MCF 10A (cell line): Measurements from ENCODE around the gene PNPLA1. TPM values are rescaled to one million over a fixed set of nuclear protein-coding genes. Genes with fewer than 3 reads are reported as not detected.

ENCODE experiments used
- BruUV-seq: library from RNA; stranded (reverse); fragments of 400-500 nt; replicated peaks from 2 replicates; lab custom pipeline; 2021; lab: Mats Ljungman, UMichigan
- CTCF ChIA-PET: fragments of 300-600 bp; sonication (Branson Sonifier 250); formaldehyde crosslinking; extraction: SDS; loops from one replicate; lab custom pipeline; 2021; ENCODE audit warnings: antibody characterized with exemption, inconsistent platforms; lab: Yijun Ruan, JAX
- POLR2A ChIA-PET: fragments of 300-600, 350-650 bp; sonication (Branson Sonifier 250); formaldehyde crosslinking; extraction: SDS; loops from one replicate; lab custom pipeline; 2020; ENCODE audit warnings: antibody characterized with exemption, inconsistent platforms; lab: Yijun Ruan, JAX
- DNase-seq: peaks from one replicate; pipeline ENCODE4 v3.0.0-alpha.2; 2018; ENCODE audit not compliant: unreplicated experiment
- H3K27ac Mint-ChIP-seq: one replicate; pipeline ENCODE4 v1.8.0; 2022; ENCODE audit warnings: mild to moderate bottlenecking, low read depth, mixed read lengths; ENCODE audit not compliant: unreplicated experiment
- H3K27me3 Mint-ChIP-seq: one replicate; pipeline ENCODE4 v1.8.0; 2022; ENCODE audit warnings: mixed read lengths; ENCODE audit not compliant: insufficient read depth, unreplicated experiment
- H3K36me3 Mint-ChIP-seq: one replicate; pipeline ENCODE4 v1.8.0; 2022; ENCODE audit warnings: mild to moderate bottlenecking, moderate library complexity, mixed read lengths; ENCODE audit not compliant: insufficient read depth, unreplicated experiment
- H3K4me1 Mint-ChIP-seq: one replicate; pipeline ENCODE4 v1.8.0; 2022; ENCODE audit warnings: mixed read lengths; ENCODE audit not compliant: insufficient read depth, unreplicated experiment
- H3K4me3 Mint-ChIP-seq: one replicate; pipeline ENCODE4 v1.8.0; 2022; ENCODE audit warnings: mild to moderate bottlenecking, moderate library complexity, mixed read lengths; ENCODE audit not compliant: unreplicated experiment
- H3K9me3 Mint-ChIP-seq: one replicate; pipeline ENCODE4 v1.8.0; 2022; ENCODE audit warnings: mixed read lengths; ENCODE audit not compliant: unreplicated experiment
- CTCF ChIP-seq: fragments of 200-600 bp; IDR thresholded peaks from one replicate; pipeline ENCODE4 v1.8.0; 2022; ENCODE audit warnings: antibody characterized with exemption, mild to moderate bottlenecking; ENCODE audit not compliant: unreplicated experiment
- intact Hi-C: fragments of 100-400 bp; cut with micrococcal nuclease; formaldehyde crosslinking; loops from 2 replicates; pipeline ENCODE4 v1.14.1; 2022
- total RNA-seq: library from RNA; stranded (reverse); gene quantifications from 2 replicates; pipeline ENCODE4 v1.2.3, GENCODE V29; 2022

The PNPLA1 gene
- total RNA-seq, 1 experiment from 2014 or later = not detected

- no peaks in the 10 kb centered on the region for H3K4me1 Mint-ChIP-seq
- no peaks in the 10 kb centered on the region for H3K36me3 Mint-ChIP-seq
- DNase-seq = no peak
- H3K4me3 Mint-ChIP-seq = no peak overlapping the region
- intact Hi-C loops = no loop called here
- no TSS peak for BruUV-seq
- no peak for TF ChIP-seq CTCF
- no peak overlapping the region for H3K27ac Mint-ChIP-seq
- ChIA-PET CTCF (interaction anchor here (0.7 to 1.8 kb wide), 3 partner anchors 21 to 1279 kb away, joined by 3 to 4 read pairs (median 3); no protein-coding TSS in a partner anchor), POLR2A (no interaction called here)
- H3K9me3 Mint-ChIP-seq = no peaks in the 10 kb centered on the region
- H3K27me3 Mint-ChIP-seq = no peaks in the 10 kb centered on the region
Measured at GRCh38 chr6:36297511-36297910, 27.7 kb downstream of the PNPLA1 start.

- CTCF ChIA-PET = interaction anchor here (0.7 to 1.8 kb wide), 2 partner anchors 43 to 1280 kb away, joined by 3 to 4 read pairs; no protein-coding TSS in a partner anchor
- no peaks in the 10 kb centered on the region for H3K27me3 Mint-ChIP-seq
- H3K36me3 Mint-ChIP-seq = no peaks in the 10 kb centered on the region
- intact Hi-C loops = no loop called here
- no peaks in the 10 kb centered on the region for H3K9me3 Mint-ChIP-seq
- TF ChIP-seq CTCF = no peak
- no TSS peak for BruUV-seq
- DNase-seq = no peak
- H3K27ac Mint-ChIP-seq = no peak overlapping the region
- no peaks in the 10 kb centered on the region for H3K4me1 Mint-ChIP-seq
- no peak overlapping the region for H3K4me3 Mint-ChIP-seq
- POLR2A ChIA-PET = no interaction called here
Measured at GRCh38 chr6:36298027-36298426, 28.2 kb downstream of the PNPLA1 start.

DNA sequence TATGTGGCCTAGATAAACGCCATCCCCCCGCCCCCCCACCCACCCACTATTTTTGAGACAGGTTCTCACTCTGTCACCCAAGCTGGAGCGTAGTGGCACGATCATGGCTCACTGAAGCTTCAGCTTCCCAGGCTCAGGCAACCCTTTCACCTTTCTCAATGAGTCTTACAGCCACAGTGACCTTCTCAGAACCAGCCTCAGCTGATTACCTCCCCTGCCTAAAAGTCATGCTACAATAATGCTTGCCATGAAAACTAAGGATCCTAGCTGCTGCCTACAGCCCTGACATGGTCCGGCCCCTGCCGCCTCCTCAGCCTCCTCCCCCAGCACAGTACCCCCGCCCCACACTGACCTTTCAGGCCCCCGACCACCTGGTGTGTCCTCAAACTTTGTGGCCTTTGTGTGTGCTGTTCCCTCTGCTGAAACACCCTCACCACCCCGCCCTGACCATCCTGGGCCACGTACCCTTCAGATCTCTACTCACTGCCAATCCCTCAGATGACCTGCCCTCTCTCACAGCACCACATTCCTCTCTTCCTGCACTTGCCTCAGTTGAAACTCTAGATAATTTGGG is 31.3 kb downstream of the PNPLA1 start:
- ChIA-PET POLR2A (interaction anchor here (2.8 kb wide), 1 partner anchor 11 kb away, joined by 10 read pairs; no protein-coding TSS in a partner anchor), CTCF (interaction anchor here (0.7 to 2.1 kb wide), 7 partner anchors 9 to 58 kb away, joined by 3 to 9 read pairs (median 4); no protein-coding TSS in a partner anchor)
- intact Hi-C loops = no loop called here
- BruUV-seq = no TSS peak
- no peak for TF ChIP-seq CTCF
- H3K9me3 Mint-ChIP-seq = no peaks in the 10 kb centered on the region
- no peak overlapping the region for H3K4me3 Mint-ChIP-seq
- DNase-seq = no peak
- no peaks in the 10 kb centered on the region for H3K27me3 Mint-ChIP-seq
- H3K4me1 Mint-ChIP-seq = no peaks in the 10 kb centered on the region
- no peak overlapping the region for H3K27ac Mint-ChIP-seq
- no peaks in the 10 kb centered on the region for H3K36me3 Mint-ChIP-seq

DNA sequence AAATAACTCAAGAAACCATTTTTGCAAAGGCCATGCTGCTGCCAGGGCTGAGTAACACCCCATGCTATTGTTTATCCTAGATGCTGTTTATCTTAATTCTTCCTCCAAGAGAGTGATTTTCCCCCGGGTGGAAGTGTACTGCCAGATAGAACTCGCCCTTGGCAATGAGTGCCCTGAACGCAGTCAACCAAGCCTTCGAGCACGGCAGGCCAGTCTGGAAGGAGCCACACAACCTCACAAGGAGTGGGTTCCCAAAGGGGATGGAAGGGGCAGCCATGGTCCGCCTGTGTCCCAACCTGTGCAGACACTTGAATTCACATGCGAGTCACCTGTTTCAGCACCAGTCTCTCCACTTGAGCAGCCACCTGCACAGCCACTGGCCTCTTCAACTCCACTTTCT is 31.9 kb downstream of the PNPLA1 start:
- DNase-seq = no peak
- no peak for TF ChIP-seq CTCF
- Mint-ChIP-seq H3K27ac (no peak overlapping the region), H3K27me3 (no peaks in the 10 kb centered on the region), H3K4me1 (no peaks in the 10 kb centered on the region), H3K9me3 (no peaks in the 10 kb centered on the region), H3K36me3 (no peaks in the 10 kb centered on the region), H3K4me3 (no peak overlapping the region)
- ChIA-PET POLR2A (no interaction called here), CTCF (interaction anchor here (0.5 to 2.4 kb wide), 19 partner anchors 9 to 264 kb away, joined by 3 to 16 read pairs (median 5); no protein-coding TSS in a partner anchor)
- BruUV-seq = no TSS peak
- intact Hi-C loops = loop anchor here (1.0 kb wide), 2 partner anchors 59 to 106 kb away; no protein-coding TSS in a partner anchor
